ENCODE data around the gene ZBTB5. TPM values are rescaled to one million over a fixed set of nuclear protein-coding genes. Genes with fewer than 3 reads are reported as not detected.

Gene ZBTB5
- total RNA-seq (2011; cell fraction: chromatin; rRNA removed; ENCODE audit: low replicate concordance) = 41.8 and 45.3 TPM in 2 replicates
- total RNA-seq (2011; cell fraction: nucleolus; rRNA removed) = 38.3 and 44.4 TPM in 2 replicates
- 44.4 and 47.6 TPM in 2 replicates for total RNA-seq (2011; cell fraction: nucleoplasm; rRNA removed)
- total RNA-seq (2014; rRNA removed) (14.8 and 15.1 TPM in 2 replicates), total RNA-seq (2014; rRNA removed; fragmentation: Illumina TruSeq; extraction: Trizol) (14.8 and 15.3 TPM in 2 replicates), total RNA-seq (2015; rRNA removed; fragmentation: Illumina TruSeq; extraction: Trizol) (14.4 and 15.5 TPM in 2 replicates), total RNA-seq (2021) (16.6 and 18.9 TPM in 2 replicates), polyA plus RNA-seq (2011; rRNA removed) (43.2 and 46.6 TPM in 2 replicates), polyA plus RNA-seq (2014; fragmentation: Illumina TruSeq; extraction: Trizol) (20.1 and 21.2 TPM in 2 replicates), polyA plus RNA-seq (2014; fragmentation: Nextera tagmentation; extraction: Ambion mirVana) (1 to 10 TPM; 2.3 to 4.7 TPM), polyA plus RNA-seq (2014; rRNA removed) (16.3 and 16.9 TPM in 2 replicates), polyA minus RNA-seq (2011; rRNA and poly(A)+ RNA removed) (43.5 and 52.8 TPM in 2 replicates), Bru-seq, nascent RNA (percentile 90 among the genes with signal in this experiment), BruChase-seq, experiment 1, labeled RNA remaining after a 2-hour chase (percentile 87 among the genes with signal in this experiment), BruChase-seq, experiment 2, labeled RNA remaining after a 6-hour chase (percentile 86 among the genes with signal in this experiment)
- 33.1 and 42.6 TPM in 2 replicates for polyA plus RNA-seq (2011; cell fraction: cytosol; rRNA removed)
- polyA plus RNA-seq (2011; cell fraction: nucleus; rRNA removed) = 43.6 and 54.0 TPM in 2 replicates
- 13.7 and 13.8 TPM in 2 replicates for polyA plus RNA-seq (2012)
- polyA minus RNA-seq (2011; cell fraction: cytosol; rRNA and poly(A)+ RNA removed) = 15.8 and 19.3 TPM in 2 replicates
- polyA minus RNA-seq (2011; cell fraction: nucleus; rRNA and poly(A)+ RNA removed) = 20.2 and 29.5 TPM in 2 replicates
- long read RNA-seq, experiment 1, full-length matches to known transcripts = 2 of 23 reads
- long read RNA-seq, experiment 1, partial matches to known transcripts = 0 of 23 reads
- long read RNA-seq, experiment 1, other reads (novel, unspliced or antisense) = 21 of 23 reads
- long read RNA-seq, experiment 2, full-length matches to known transcripts = 1 of 19 reads
- long read RNA-seq, experiment 2, partial matches to known transcripts = 0 of 19 reads
- long read RNA-seq, experiment 2, other reads (novel, unspliced or antisense) = 18 of 19 reads
- long read RNA-seq, experiment 3, partial matches to known transcripts = 0 of 4 reads
- long read RNA-seq, experiment 3, other reads (novel, unspliced or antisense) = 4 of 4 reads

GRCh38 chr9:37465249-37466036 lies at the start of gene ZBTB5:
TSS of gene ZBTB5 (minus strand) at chr9:37465450. CDS start at chr9:37442551, 22,899 bp downstream.
- H3K4me3 ChIP-seq = peak within 1 kb of the TSS; percentile 65
- peak within 1 kb of the TSS; percentile 89 to 99 for H3K9ac ChIP-seq (ENCODE audit: insufficient read depth in 1 of 2, low read depth in 2 of 2, low read length in 2 of 2)
- peak within 1 kb of the TSS; percentile 99 for H2AFZ ChIP-seq (ENCODE audit: low read depth, low read length)
- H3K4me2 ChIP-seq (ENCODE audit: insufficient read depth, low read length) = peak within 1 kb of the TSS; percentile 91
- BruUV-seq (replicated peaks) = no TSS peak
- peaks cover 10% of the 10 kb centered on the region; the same call in 1 of the 3 replicates for H3K36me3 ChIP-seq (ENCODE audit: control insufficient read depth, insufficient read depth, low read length)
- no peaks in the 10 kb centered on the region for H4K20me1 ChIP-seq (replicated peaks; ENCODE audit: control insufficient read depth, insufficient read depth, low read length)
- intact Hi-C loops (cut with micrococcal nuclease) = loop anchor here (1.0 kb wide), 1 partner anchor 125 kb away; no protein-coding TSS in a partner anchor
- ChIA-PET CTCF (ENCODE audit: low intra/inter-chr PET ratio) (no interaction called here), POLR2A (interaction anchor here (0.5 to 6.0 kb wide), 13 partner anchors 13 to 733 kb away, joined by 3 to 65 read pairs (median 4); partner anchors contain the start of gene GRHPR)
- no peaks in the 10 kb centered on the region for H3K9me3 ChIP-seq (replicated peaks; ENCODE audit: control insufficient read depth, insufficient read depth, low read depth, low read length)
- peaks cover 47% of the 10 kb centered on the region for H3K79me2 ChIP-seq (ENCODE audit: control insufficient read depth, insufficient read depth, low read length)
- H3K27ac ChIP-seq (ENCODE audit: extremely low read depth, low read depth, low read length) = peak within 1 kb of the TSS; percentile 95
- under 1% methylated on average over 44 of the region's 52 CpGs for WGBS (ENCODE audit: insufficient coverage, low coverage, missing lambda C conversion rate)
- H3K9me1 ChIP-seq (ENCODE audit: control insufficient read depth, insufficient read depth, low read length) = no peaks in the 10 kb centered on the region
- in situ Hi-C loops (cut with MboI) = no loop called here
- ATAC-seq (peak; percentile 89), DNase-seq (ENCODE audit: extremely low read depth in 1 of 4, low spot score in 3 of 4) (peak; percentile 99 to 100 (median 100)), FAIRE-seq (peak; percentile 97)
- H3K4me1 ChIP-seq (replicated peaks in 1 of 2; ENCODE audit: control insufficient read depth in 2 of 2, insufficient read depth in 2 of 2, low read length in 2 of 2) = peaks cover 16 to 28% of the 10 kb centered on the region in 2 experiments
- no peaks in the 10 kb centered on the region for H3K27me3 ChIP-seq (ENCODE audit: control insufficient read depth in 2 of 2, insufficient read depth in 2 of 2, low read length in 2 of 2)
- TF ChIP-seq ZBTB26 (CRISPR knock-in tag; IDR thresholded peaks at IDR 0.05) (no peak), ATF3 (IDR thresholded peaks at IDR 0.05) (no peak), ATF3 (CRISPR knock-in tag; conservative IDR thresholded peaks at IDR 0.05) (no peak), ZNF316 (IDR thresholded peaks at IDR 0.05) (no peak), NR1H2 (CRISPR knock-in tag; IDR thresholded peaks at IDR 0.05) (no peak), SUPT5H (IDR thresholded peaks at IDR 0.05) (no peak; the same call in none of the 2 replicates), MCM3 (IDR thresholded peaks at IDR 0.05) (no peak), HDAC1 (IDR thresholded peaks at IDR 0.05) (peak in 1 of 2 experiments; percentile 94; a peak in 2 of 4 replicates), ARHGAP35 (IDR thresholded peaks at IDR 0.05; ENCODE audit: partially characterized antibody) (no peak), ARID2 (IDR thresholded peaks at IDR 0.05) (no peak), HSF4 (CRISPR knock-in tag; IDR thresholded peaks at IDR 0.05; ENCODE audit: borderline replicate concordance) (no peak), ZBTB9 (CRISPR knock-in tag; IDR thresholded peaks at IDR 0.05) (no peak), ZNF212 (CRISPR knock-in tag; IDR thresholded peaks at IDR 0.05) (no peak)

Measured in K562 (cell line).